Upper lobe of left lung (tissue), 6 donors: ENCODE results near the gene WTAP. TPM values are rescaled to one million over a fixed set of nuclear protein-coding genes. Genes with fewer than 3 reads are reported as not detected.

Source experiments
- ATAC-seq, 2 donors: fragments of 200-7000 bp; cut with Tn5 transposase; one replicate each; pipeline ENCODE4 v1.9.1; 2022; ENCODE audit warnings: mild to moderate bottlenecking in 2 of 2, moderate library complexity in 2 of 2; ENCODE audit not compliant: low FRiP score in 2 of 2
- DNase-seq, 2 donors: peaks; one replicate each; pipeline ENCODE4 v3.0.0-alpha.2; 2019 to 2020
- H3K27ac ChIP-seq, 4 donors: fragments of 200-600 bp; sonication (generic); one replicate each; pipeline ENCODE4 v1.5.1; 2016 to 2019
- H3K27me3 ChIP-seq, 4 donors: fragments of 200-600 bp; sonication (generic); one replicate each; pipeline ENCODE4 v1.5.1; 2017 to 2019
- H3K36me3 ChIP-seq, 4 donors: fragments of 200-600 bp; sonication (generic); one replicate each; pipeline ENCODE4 v1.5.1; 2016 to 2019
- H3K4me1 ChIP-seq, 4 donors: fragments of 200-600 bp; sonication (generic); one replicate each; pipeline ENCODE4 v1.5.1; 2018 to 2019
- H3K4me3 ChIP-seq, 4 donors: fragments of 200-600 bp; sonication (generic); one replicate each; pipeline ENCODE4 v1.5.1; 2017 to 2019; ENCODE audit warnings: mild to moderate bottlenecking in 2 of 4, moderate library complexity in 1 of 4
- H3K9me3 ChIP-seq, 4 donors: fragments of 200-600 bp; sonication (generic); one replicate each; pipeline ENCODE4 v1.5.1; 2018 to 2019
- CTCF ChIP-seq, 6 experiments: fragments of 450-650 bp in 4 of 6; fragments of 200-600 bp in 2 of 6; sonication (generic) in 2 of 6; IDR thresholded peaks; one replicate each; pipeline ENCODE4 v1.5.1; 2016 to 2019; ENCODE audit warnings: antibody characterized with exemption in 6 of 6
- EP300 ChIP-seq, 4 donors: sonication (generic); formaldehyde crosslinking; IDR thresholded peaks; one replicate each; pipeline ENCODE4 v1.5.1; 2017; ENCODE audit warnings: antibody characterized with exemption in 4 of 4, control low read depth in 2 of 4
- POLR2A ChIP-seq, 4 donors: fragments of 450-650 bp; IDR thresholded peaks; one replicate each; pipeline ENCODE4 v1.5.1; 2016 to 2017; ENCODE audit warnings: antibody characterized with exemption in 4 of 4, mild to moderate bottlenecking in 2 of 4
- POLR2AphosphoS5 ChIP-seq, 2 donors: sonication (generic); formaldehyde crosslinking; IDR thresholded peaks; one replicate each; pipeline ENCODE4 v1.5.1; 2017; ENCODE audit warnings: antibody characterized with exemption in 2 of 2
- WGBS, 2 donors: methylation state at CpG; one replicate each; pipeline ENCODE4 v1.1.5; 2017 to 2018; 5-methylcytosine and 5-hydroxymethylcytosine counted together
- total RNA-seq, 6 donors: library from RNA; depleted of rRNA in 4 of 6; stranded (reverse); fragments of >200 nt in 4 of 6; gene quantifications; one replicate each; pipeline versions ENCODE4 v1.1.0 to v1.2.1, GENCODE V29; 2016 to 2021
- donor health status: DM: no; HTN: no; CAD: no; lungs with moderate emphysema.
- donor health status: DM: no; HTN: yes; CAD: no; lungs with severe emphysema.

WTAP gene
- total RNA-seq, 6 donors from 2014 or later, result 67.0 to 123 (median 90.6) TPM

- H3K9me3 ChIP-seq, result no peaks in the 10 kb centered on the region
- H3K36me3 ChIP-seq, result peaks cover 17 to 61% (median 43%) of the 10 kb centered on the region in 4 donors
Observed at GRCh38 chr6:159797554-159797953, 70.2 kb downstream of the WTAP start.

GRCh38 chr6:159800141-159800865 lies 73.0 kb downstream of the WTAP start, which contains the start of gene PNLDC1:
TSS of gene PNLDC1 (plus strand) at chr6:159800276. CDS start at chr6:159800308, 32 bp downstream.
- DNase-seq (peak in 1 of 2 donors; percentile 69), ATAC-seq (peak in 1 of 2 donors; percentile 21)
- H3K27me3 ChIP-seq, result no peaks in the 10 kb centered on the region
- no peak within 1 kb of the TSS for H3K27ac ChIP-seq
- TF ChIP-seq POLR2A (IDR thresholded peaks at IDR 0.05) (no peak), POLR2AphosphoS5 (IDR thresholded peaks at IDR 0.05) (no peak), CTCF (IDR thresholded peaks at IDR 0.05) (no peak), EP300 (IDR thresholded peaks at IDR 0.05) (no peak)
- H3K9me3 ChIP-seq, result no peaks in the 10 kb centered on the region
- H3K36me3 ChIP-seq, result peaks cover 17 to 37% (median 34%) of the 10 kb centered on the region in 4 donors
- no peak within 1 kb of the TSS for H3K4me3 ChIP-seq
- peaks cover 0 to 4% (median 4%) of the 10 kb centered on the region in 4 donors for H3K4me1 ChIP-seq
- WGBS, 2 donors, result 92 to 94% methylated on average over 41 to 43 of the region's 50 CpGs

More at GRCh38 chr6:159797554-159797953, 70.2 kb downstream of the WTAP start:
- TF ChIP-seq EP300 (IDR thresholded peaks at IDR 0.05), result no peak
- no peak overlapping the region for H3K27ac ChIP-seq
- WGBS, 2 donors, result 0 to 90% methylated on average over 1 of the region's 1 CpG
- no peak for ATAC-seq
- peaks cover 0 to 12% (median 7%) of the 10 kb centered on the region in 4 donors for H3K4me1 ChIP-seq
- DNase-seq, result no peak
- H3K27me3 ChIP-seq, result no peaks in the 10 kb centered on the region
- H3K4me3 ChIP-seq, result no peak overlapping the region

GRCh38 chr6:159801935-159802334 lies 74.6 kb downstream of the WTAP start:
- ATAC-seq (no peak), DNase-seq (no peak)
- H3K27ac ChIP-seq, result no peak overlapping the region
- WGBS, 2 donors, result 76 to 77% methylated on average over 8 of the region's 8 CpGs
- TF ChIP-seq POLR2AphosphoS5 (IDR thresholded peaks at IDR 0.05) (no peak), POLR2A (IDR thresholded peaks at IDR 0.05) (no peak), CTCF (IDR thresholded peaks at IDR 0.05) (no peak), EP300 (IDR thresholded peaks at IDR 0.05) (no peak)
- peaks cover 0 to 4% (median 0%) of the 10 kb centered on the region in 4 donors for H3K4me1 ChIP-seq
- no peaks in the 10 kb centered on the region for H3K9me3 ChIP-seq
- H3K27me3 ChIP-seq, result no peaks in the 10 kb centered on the region
- peaks cover 17 to 31% (median 29%) of the 10 kb centered on the region in 4 donors for H3K36me3 ChIP-seq
- no peak overlapping the region for H3K4me3 ChIP-seq

- Histone ChIP-seq H3K9me3 (no peaks in the 10 kb centered on the region), H3K4me3 (no peak overlapping the region), H3K27me3 (no peaks in the 10 kb centered on the region), H3K4me1 (peaks cover 0 to 4% (median 0%) of the 10 kb centered on the region in 4 donors), H3K27ac (no peak overlapping the region), H3K36me3 (peaks cover 4 to 10% (median 6%) of the 10 kb centered on the region in 4 donors)
- WGBS, 2 donors, result 93% methylated on average over 10 of the region's 10 CpGs
- TF ChIP-seq POLR2AphosphoS5 (IDR thresholded peaks at IDR 0.05) (no peak), EP300 (IDR thresholded peaks at IDR 0.05) (no peak), CTCF (IDR thresholded peaks at IDR 0.05) (no peak), POLR2A (IDR thresholded peaks at IDR 0.05) (no peak)
- ATAC-seq (no peak), DNase-seq (no peak)
Observed at GRCh38 chr6:159804504-159804903, 77.2 kb downstream of the WTAP start.

- no peak overlapping the region for H3K4me3 ChIP-seq
- no peak overlapping the region for H3K27ac ChIP-seq
- no peak for TF ChIP-seq POLR2AphosphoS5 (IDR thresholded peaks at IDR 0.05)
- TF ChIP-seq CTCF (IDR thresholded peaks at IDR 0.05), result no peak
- no peak for TF ChIP-seq POLR2A (IDR thresholded peaks at IDR 0.05)
- TF ChIP-seq EP300 (IDR thresholded peaks at IDR 0.05), result no peak
- ATAC-seq (no peak), DNase-seq (no peak)
- H3K9me3 ChIP-seq, result no peaks in the 10 kb centered on the region
- 77 to 84% methylated on average over 6 of the region's 6 CpGs for WGBS, 2 donors
- peaks cover 0 to 4% (median 0%) of the 10 kb centered on the region in 4 donors for H3K4me1 ChIP-seq
- H3K27me3 ChIP-seq, result no peaks in the 10 kb centered on the region
- H3K36me3 ChIP-seq, result no peaks in the 10 kb centered on the region
Observed at GRCh38 chr6:159805440-159806020, 78.2 kb downstream of the WTAP start.
